ENCODE measurements around the gene FNDC10. TPM values are rescaled to one million over a fixed set of nuclear protein-coding genes. Genes with fewer than 3 reads are reported as not detected.

The FNDC10 gene
- total and polyA plus RNA-seq, 9 of the 15 experiments (the other 6 are each of a cell fraction or from before 2014, with no cell fraction given): 0.08 to 6.3 (median 1.6) TPM

GRCh38 chr1:1602304-1602967 lies 2.5 kb upstream of the FNDC10 start:
- Histone ChIP-seq H4K20me1 (replicated peaks; ENCODE audit: control insufficient read depth, insufficient read depth, low read length) (no peaks in the 10 kb centered on the region; the same call in 1 of the 2 replicates), H3K9me1 (ENCODE audit: control insufficient read depth, insufficient read depth, low read length) (no peaks in the 10 kb centered on the region), H3K4me1 (replicated peaks in 1 of 2; ENCODE audit: control insufficient read depth in 2 of 2, insufficient read depth in 2 of 2, low read length in 2 of 2) (peaks cover 14 to 89% of the 10 kb centered on the region in 2 experiments; a peak in 4 of 5 replicates), H2AFZ (ENCODE audit: low read depth, low read length) (no peak overlapping the region), H3K27me3 (ENCODE audit: control insufficient read depth in 2 of 2, insufficient read depth in 2 of 2, low read length in 2 of 2) (no peaks in the 10 kb centered on the region), H3K79me2 (ENCODE audit: control insufficient read depth, insufficient read depth, low read length) (no peaks in the 10 kb centered on the region; the same call in 2 of the 3 replicates), H3K27ac (ENCODE audit: extremely low read depth, low read depth, low read length) (no peak overlapping the region), H3K4me3 (no peak overlapping the region), H3K4me2 (ENCODE audit: insufficient read depth, low read length) (no peak overlapping the region), H3K9me3 (replicated peaks; ENCODE audit: control insufficient read depth, insufficient read depth, low read depth, low read length) (no peaks in the 10 kb centered on the region), H3K9ac (ENCODE audit: insufficient read depth in 1 of 2, low read depth in 2 of 2, low read length in 2 of 2) (peak overlapping the region in 1 of 2 experiments; percentile 73; a peak in 2 of 4 replicates), H3K36me3 (ENCODE audit: control insufficient read depth, insufficient read depth, low read length) (no peaks in the 10 kb centered on the region)
- in situ Hi-C loops (cut with MboI) (no loop called here), intact Hi-C loops (cut with micrococcal nuclease) (no loop called here)
- POLR2A ChIA-PET: interaction anchor here (0.5 to 5.9 kb wide), 9 partner anchors 8 to 97 kb away, joined by 3 to 61 read pairs (median 3); partner anchors contain the start of gene MIB2
- FAIRE-seq (peak; percentile 69), ATAC-seq (peak; percentile 8), DNase-seq (ENCODE audit: extremely low read depth in 1 of 4, low spot score in 3 of 4) (no peak)
- CTCF ChIA-PET (ENCODE audit: low intra/inter-chr PET ratio): no interaction called here
- no TSS peak for BruUV-seq (replicated peaks)
- WGBS (ENCODE audit: insufficient coverage, low coverage, missing lambda C conversion rate): 11% methylated on average over 18 of the region's 18 CpGs
- TF ChIP-seq DDX20 (tag; IDR thresholded peaks at IDR 0.05; ENCODE audit: low read depth) (no peak), E2F6 (IDR thresholded peaks at IDR 0.05; ENCODE audit: borderline replicate concordance in 1 of 2, extremely low read depth in 1 of 2, insufficient read depth in 1 of 2, insufficient read length in 1 of 2, low read depth in 1 of 2, low read length in 1 of 2, poor library complexity in 1 of 2, severe bottlenecking in 1 of 2) (peak in 1 of 2 experiments; percentile 25), GABPB2 (CRISPR knock-in tag; conservative IDR thresholded peaks at IDR 0.05) (no peak), SNAPC5 (CRISPR knock-in tag; IDR thresholded peaks at IDR 0.05) (no peak), HNRNPL (IDR thresholded peaks at IDR 0.05; ENCODE audit: low read depth, low read length) (no peak), ATF7 (IDR thresholded peaks at IDR 0.05) (no peak), SMAD3 (CRISPR knock-in tag; conservative IDR thresholded peaks at IDR 0.05) (no peak), MCM2 (IDR thresholded peaks at IDR 0.05; ENCODE audit: low read depth) (no peak), ZNF282 (CRISPR knock-in tag; IDR thresholded peaks at IDR 0.05) (no peak), ZNF263 (CRISPR knock-in tag; IDR thresholded peaks at IDR 0.05; ENCODE audit: borderline replicate concordance) (0 out of 2 replicates have a peak, but pooled peaks have one; percentile 29), ZBTB2 (IDR thresholded peaks at IDR 0.05) (0 out of 2 replicates have a peak, but pooled peaks have one; percentile 28), NBN (IDR thresholded peaks at IDR 0.05; ENCODE audit: low read depth) (no peak)

All from K562 (cell line).